ENCODE measurements around the gene TMEM63A. TPM values are rescaled to one million over a fixed set of nuclear protein-coding genes. Genes with fewer than 3 reads are reported as not detected.

Gene TMEM63A
- polyA plus RNA-seq, 1 of the 3 experiments (the other 2 are of a cell fraction), result 13.5 TPM

GRCh38 chr1:225860876-225861441 lies 21.2 kb downstream of the TMEM63A start:
- peaks cover 10% of the 10 kb centered on the region for H3F3A ChIP-seq (replicated peaks; ENCODE audit: insufficient read depth)
- H3K27me3 ChIP-seq (ENCODE audit: insufficient read depth), result no peaks in the 10 kb centered on the region
- no peaks in the 10 kb centered on the region for H3K9me2 ChIP-seq
- POLR2A ChIA-PET, result interaction anchor here (1.1 kb wide), 1 partner anchor 21 kb away, joined by 4 read pairs; the partner anchor contains the start of gene TMEM63A
- no peak overlapping the region for H3K27ac ChIP-seq (ENCODE audit: low read depth in 2 of 2, low read length in 1 of 2)
- no peak overlapping the region for H2AFZ ChIP-seq (ENCODE audit: low read depth)
- H4K20me1 ChIP-seq (ENCODE audit: insufficient read depth), result no peaks in the 10 kb centered on the region
- CTCF ChIA-PET, result interaction anchor here (1.1 to 1.6 kb wide), 2 partner anchors 126 to 386 kb away, joined by 3 to 4 read pairs; no protein-coding TSS in a partner anchor
- no peak overlapping the region for H3K4me3 ChIP-seq (ENCODE audit: low read depth in 2 of 2, low read length in 1 of 2)
- H3K9ac ChIP-seq, result no peak overlapping the region
- H3K4me2 ChIP-seq, result no peak overlapping the region
- H3K36me3 ChIP-seq (replicated peaks in 1 of 2; ENCODE audit: control insufficient read depth in 1 of 2, insufficient read depth in 2 of 2, low read length in 1 of 2), result peaks cover 0 to 20% of the 10 kb centered on the region in 2 experiments
- TF ChIP-seq GABPA (IDR thresholded peaks at IDR 0.05; ENCODE audit: low read depth) (no peak), EP300 (IDR thresholded peaks at IDR 0.05; ENCODE audit: borderline replicate concordance in 1 of 2, low read depth in 1 of 2, low read length in 1 of 2) (no peak), SMC3 (IDR thresholded peaks at IDR 0.05; ENCODE audit: low read depth, low read length) (no peak), RAD21 (IDR thresholded peaks at IDR 0.05; ENCODE audit: low read length) (no peak)
- no peak for DNase-seq
- H3K79me2 ChIP-seq (ENCODE audit: insufficient read depth), result no peaks in the 10 kb centered on the region
- WGBS (ENCODE audit: low lambda C conversion rate), result 96% methylated on average over 6 of the region's 7 CpGs
- H3K9me3 ChIP-seq, result no peaks in the 10 kb centered on the region
- peaks cover 0 to 14% of the 10 kb centered on the region in 2 experiments; a peak in 2 of 4 replicates for H3K4me1 ChIP-seq (ENCODE audit: control insufficient read depth in 1 of 2, insufficient read depth in 2 of 2, low read depth in 1 of 2, low read length in 1 of 2)

- no peak overlapping the region for H3K27ac ChIP-seq (ENCODE audit: low read depth in 2 of 2, low read length in 1 of 2)
- peaks cover 0 to 16% of the 10 kb centered on the region in 2 experiments for H3K36me3 ChIP-seq (replicated peaks in 1 of 2; ENCODE audit: control insufficient read depth in 1 of 2, insufficient read depth in 2 of 2, low read length in 1 of 2)
- no peaks in the 10 kb centered on the region for H3K27me3 ChIP-seq (ENCODE audit: insufficient read depth)
- H3F3A ChIP-seq (replicated peaks; ENCODE audit: insufficient read depth), result peaks cover 10% of the 10 kb centered on the region
- H3K4me1 ChIP-seq (ENCODE audit: control insufficient read depth in 1 of 2, insufficient read depth in 2 of 2, low read depth in 1 of 2, low read length in 1 of 2), result peaks cover 0 to 9% of the 10 kb centered on the region in 2 experiments; a peak in 1 of 4 replicates
- DNase-seq, result no peak
- no peaks in the 10 kb centered on the region for H4K20me1 ChIP-seq (ENCODE audit: insufficient read depth)
- TF ChIP-seq SIN3A (IDR thresholded peaks at IDR 0.05; ENCODE audit: borderline replicate concordance, low read depth, low read length) (no peak), NFIC (IDR thresholded peaks at IDR 0.05; ENCODE audit: borderline replicate concordance) (no peak), EP300 (IDR thresholded peaks at IDR 0.05; ENCODE audit: borderline replicate concordance in 1 of 2, low read depth in 1 of 2, low read length in 1 of 2) (no peak), GABPA (IDR thresholded peaks at IDR 0.05; ENCODE audit: low read depth) (no peak), CHD2 (IDR thresholded peaks at IDR 0.05; ENCODE audit: low read length, partially characterized antibody) (no peak), MEF2A (IDR thresholded peaks at IDR 0.05; ENCODE audit: borderline replicate concordance, low read depth) (no peak), ELF1 (IDR thresholded peaks at IDR 0.05) (no peak), JUND (IDR thresholded peaks at IDR 0.05) (no peak), TEAD4 (IDR thresholded peaks at IDR 0.05; ENCODE audit: borderline replicate concordance, insufficient read depth) (no peak)
- H3K4me2 ChIP-seq, result no peak overlapping the region
- H3K9ac ChIP-seq, result no peak overlapping the region
- CTCF ChIA-PET, result interaction anchor here (1.1 to 3.1 kb wide), 5 partner anchors 14 to 385 kb away, joined by 3 to 11 read pairs (median 4); no protein-coding TSS in a partner anchor
- no peaks in the 10 kb centered on the region for H3K79me2 ChIP-seq (ENCODE audit: insufficient read depth)
- POLR2A ChIA-PET, result no interaction called here
- no peak overlapping the region for H2AFZ ChIP-seq (ENCODE audit: low read depth)
- no peaks in the 10 kb centered on the region for H3K9me3 ChIP-seq
- no peak overlapping the region for H3K4me3 ChIP-seq (ENCODE audit: low read depth in 2 of 2, low read length in 1 of 2)
- no peaks in the 10 kb centered on the region for H3K9me2 ChIP-seq
- 93% methylated on average over 3 of the region's 5 CpGs for WGBS (ENCODE audit: low lambda C conversion rate)
Measured at GRCh38 chr1:225860107-225860506, 22.1 kb downstream of the TMEM63A start.

- Histone ChIP-seq H3K9me3 (no peaks in the 10 kb centered on the region), H2AFZ (ENCODE audit: low read depth) (no peak overlapping the region), H3K9ac (no peak overlapping the region), H3K4me3 (ENCODE audit: low read depth in 2 of 2, low read length in 1 of 2) (no peak overlapping the region), H4K20me1 (ENCODE audit: insufficient read depth) (no peaks in the 10 kb centered on the region), H3K79me2 (ENCODE audit: insufficient read depth) (no peaks in the 10 kb centered on the region), H3K4me1 (ENCODE audit: control insufficient read depth in 1 of 2, insufficient read depth in 2 of 2, low read depth in 1 of 2, low read length in 1 of 2) (peaks cover 0 to 3% of the 10 kb centered on the region in 2 experiments; a peak in 1 of 4 replicates), H3K27me3 (ENCODE audit: insufficient read depth) (no peaks in the 10 kb centered on the region), H3F3A (replicated peaks; ENCODE audit: insufficient read depth) (peaks cover 4% of the 10 kb centered on the region), H3K36me3 (replicated peaks in 1 of 2; ENCODE audit: control insufficient read depth in 1 of 2, insufficient read depth in 2 of 2, low read length in 1 of 2) (peaks cover 0 to 19% of the 10 kb centered on the region in 2 experiments), H3K27ac (ENCODE audit: low read depth in 2 of 2, low read length in 1 of 2) (no peak overlapping the region), H3K4me2 (no peak overlapping the region), H3K9me2 (no peaks in the 10 kb centered on the region)
- ChIA-PET CTCF (interaction anchor here (1.3 to 3.1 kb wide), 4 partner anchors 11 to 384 kb away, joined by 3 to 11 read pairs (median 4); no protein-coding TSS in a partner anchor), POLR2A (no interaction called here)
- no peak for DNase-seq
- WGBS (ENCODE audit: low lambda C conversion rate), result 98% methylated on average over 5 of the region's 5 CpGs
- TF ChIP-seq POLR2AphosphoS5 (IDR thresholded peaks at IDR 0.05; ENCODE audit: low read depth, low read length) (no peak), ZBTB33 (IDR thresholded peaks at IDR 0.05; ENCODE audit: borderline replicate concordance, low read depth) (no peak), RCOR1 (IDR thresholded peaks at IDR 0.05; ENCODE audit: low read length) (no peak), RFX5 (IDR thresholded peaks at IDR 0.05; ENCODE audit: low read length) (no peak), IRF3 (IDR thresholded peaks at IDR 0.05; ENCODE audit: low read depth, low read length) (no peak), USF1 (IDR thresholded peaks at IDR 0.05; ENCODE audit: borderline replicate concordance, low read depth) (no peak)
Measured at GRCh38 chr1:225859151-225859550, 23.0 kb downstream of the TMEM63A start.

Data from SK-N-SH (cell line).